GM18867 (cell line): ENCODE results near the gene MGAT5B.

Experiments used
- ATAC-seq: cut with Tn5 transposase; IDR thresholded peaks from one replicate; pipeline ENCODE4 v1.9.1; 2021; ENCODE audit warnings: mild to moderate bottlenecking, moderate library complexity; ENCODE audit not compliant: unreplicated experiment

Gene MGAT5B

GRCh38 chr17:76879254-76879653 is 11.1 kb downstream of the MGAT5B start:
- ATAC-seq: no peak

GRCh38 chr17:76879691-76880090 is 11.5 kb downstream of the MGAT5B start:
- ATAC-seq: no peak

DNA sequence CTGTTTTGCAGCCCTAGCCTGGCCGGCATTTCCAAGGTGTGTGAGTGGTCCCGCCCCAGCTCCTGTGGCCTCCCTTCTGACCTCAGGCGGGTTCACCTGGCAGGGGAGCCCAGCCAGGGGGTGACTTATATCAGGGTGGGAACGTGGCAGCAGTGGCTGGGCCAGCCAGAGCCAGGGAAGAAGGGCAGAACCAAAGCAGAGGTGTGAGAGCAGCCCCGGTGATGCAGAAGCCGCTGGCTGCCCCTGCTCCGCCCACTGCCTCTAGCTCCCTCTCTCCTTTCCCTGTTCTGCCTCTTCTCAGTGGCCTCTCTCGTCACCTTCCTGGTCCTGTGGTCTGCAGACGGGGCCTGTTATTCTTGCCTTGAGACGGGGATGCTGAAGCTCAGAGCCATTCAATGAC is 12.1 kb downstream of the MGAT5B start:
- no peak for ATAC-seq

DNA sequence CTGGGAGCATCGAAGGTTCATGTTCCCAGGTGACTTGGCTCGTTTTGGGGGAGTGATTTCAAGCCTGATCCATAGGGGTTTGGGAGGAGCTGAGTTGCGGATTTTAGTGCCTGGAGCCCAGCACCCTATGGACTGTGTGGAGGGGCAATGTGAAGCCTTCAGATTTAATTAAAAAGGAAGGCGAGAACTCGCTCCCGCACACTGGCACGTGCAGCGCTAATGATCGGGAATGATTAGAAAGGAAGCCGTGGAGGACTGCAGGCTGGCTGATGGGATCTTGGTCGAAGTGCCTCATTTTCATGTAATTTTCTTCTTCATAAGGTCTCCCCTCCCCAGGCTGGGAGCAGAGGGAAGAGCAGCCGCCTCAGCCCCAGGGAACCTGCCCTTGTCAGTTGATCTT is 12.8 kb downstream of the MGAT5B start:
- ATAC-seq: no peak

DNA sequence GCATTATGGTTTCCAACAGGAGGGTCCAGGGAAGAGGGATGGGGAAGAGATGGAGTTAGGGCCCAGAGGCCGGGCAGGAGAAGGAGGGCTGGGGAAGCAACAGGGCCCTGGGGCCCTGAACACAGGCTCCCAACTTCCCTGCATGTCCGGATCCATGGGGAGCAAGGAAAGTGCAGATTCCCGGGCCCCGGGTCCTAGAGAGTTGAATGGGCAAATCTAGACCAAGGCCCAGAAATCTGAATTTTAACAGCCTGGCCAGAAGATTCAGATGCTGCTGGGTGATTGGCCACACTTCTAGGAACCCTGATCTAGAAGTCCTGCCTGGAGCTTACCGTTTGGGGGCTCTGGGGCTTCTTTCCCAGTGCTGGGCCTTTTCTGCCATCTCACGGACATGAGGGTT is 13.2 kb downstream of the MGAT5B start:
- no peak for ATAC-seq

GRCh38 chr17:76881966-76882365 is 13.8 kb downstream of the MGAT5B start:
- ATAC-seq: no peak

DNA sequence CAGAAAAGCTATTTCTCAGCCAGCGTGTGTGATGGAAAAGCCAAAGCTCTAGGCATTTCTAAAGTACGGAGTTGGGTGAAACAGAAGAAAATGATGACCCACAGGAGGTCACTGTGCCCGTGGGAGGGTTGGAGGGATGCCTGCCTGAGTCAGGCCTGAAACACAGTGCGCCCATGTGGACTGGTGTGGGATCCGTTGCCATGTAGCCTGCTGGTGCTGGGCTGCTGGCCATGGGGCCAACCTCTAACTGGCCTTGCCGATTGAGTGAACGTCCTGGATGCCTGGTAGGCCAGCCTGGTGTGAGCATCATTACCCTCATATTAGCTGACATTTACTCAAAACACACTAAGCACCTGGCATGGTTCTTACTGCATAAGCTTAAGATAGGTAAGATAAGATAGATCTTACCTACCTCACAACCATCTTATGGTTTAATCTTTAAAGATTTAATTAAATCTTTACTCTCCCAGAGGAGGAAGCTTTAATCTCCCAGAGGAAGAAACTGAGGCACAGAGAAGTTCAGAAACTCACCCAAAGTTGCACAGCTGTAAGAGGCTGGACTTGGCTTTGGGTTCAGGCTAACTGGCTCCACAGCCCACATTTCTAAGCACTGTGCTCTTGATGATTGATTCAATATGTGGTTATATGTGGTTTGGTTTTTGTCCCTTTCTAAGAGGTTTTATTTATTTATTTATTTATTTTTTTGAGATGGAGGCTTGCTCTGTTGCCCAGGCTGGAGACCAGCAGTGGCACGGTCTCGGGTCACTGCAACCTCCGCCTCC is 15.7 kb downstream of the MGAT5B start:
- no peak for ATAC-seq

DNA sequence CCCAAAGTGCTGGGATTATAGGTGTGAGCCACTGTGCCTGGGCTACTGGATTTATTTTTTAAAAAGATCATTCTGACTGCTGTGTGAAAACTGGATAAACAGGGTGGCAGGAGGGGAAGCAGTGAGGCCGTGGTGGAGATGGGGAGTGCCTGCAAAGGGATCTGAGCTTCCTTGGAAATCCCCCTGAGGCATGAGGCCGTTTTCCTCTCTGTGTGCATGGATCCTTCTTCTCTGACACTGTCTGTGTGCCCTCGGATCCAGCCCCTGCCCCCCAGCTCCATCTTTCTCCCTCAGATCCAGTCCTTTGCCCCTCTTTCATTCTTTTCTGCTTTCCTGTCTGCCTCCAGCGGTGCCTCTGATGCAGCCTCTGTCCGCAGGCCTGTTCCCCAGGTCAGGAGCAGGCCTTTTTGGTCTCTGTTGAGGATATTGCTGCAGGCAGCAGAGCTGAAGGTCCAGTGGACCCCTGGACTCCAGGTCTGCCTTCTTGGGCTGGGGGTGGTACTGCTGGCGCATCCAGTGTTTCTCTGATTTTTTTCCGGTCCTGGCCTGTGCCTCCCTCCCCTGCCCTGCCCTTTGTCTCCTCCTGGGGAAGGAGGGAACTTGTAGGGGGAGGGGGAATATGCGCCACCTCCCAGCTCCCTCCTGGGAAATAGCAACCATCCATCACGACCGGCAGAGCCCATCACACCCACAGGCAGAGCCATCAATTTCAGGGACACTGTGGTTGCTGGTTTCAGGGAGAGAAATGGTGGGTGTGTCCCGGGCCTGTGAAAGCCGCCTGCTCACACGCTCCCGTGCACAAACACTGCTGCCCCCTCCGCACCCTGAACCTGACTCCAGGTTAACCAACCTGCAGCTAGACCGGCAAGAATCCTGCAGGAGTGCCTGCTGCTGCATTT is 17.0 kb downstream of the MGAT5B start:
- no peak for ATAC-seq

DNA sequence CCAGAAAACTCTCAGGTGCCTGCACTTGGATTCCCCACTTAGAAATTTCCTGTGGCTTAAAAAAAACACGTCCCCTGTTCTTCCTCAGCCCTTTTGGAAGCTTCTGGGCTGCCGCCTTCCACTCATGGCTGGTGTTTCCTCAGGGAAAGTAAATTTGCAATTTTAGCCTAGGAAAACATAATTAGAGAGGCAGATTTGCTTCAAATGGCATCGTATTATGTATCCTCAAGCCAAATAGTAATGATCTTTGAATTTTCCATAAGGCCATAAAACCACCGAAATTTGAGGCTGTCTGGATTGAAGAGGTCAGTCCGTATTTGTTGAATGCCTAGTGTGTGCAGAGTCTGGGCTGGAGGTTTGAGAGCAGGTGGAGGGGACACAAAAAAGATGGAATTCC is 17.7 kb downstream of the MGAT5B start:
- no peak for ATAC-seq

DNA sequence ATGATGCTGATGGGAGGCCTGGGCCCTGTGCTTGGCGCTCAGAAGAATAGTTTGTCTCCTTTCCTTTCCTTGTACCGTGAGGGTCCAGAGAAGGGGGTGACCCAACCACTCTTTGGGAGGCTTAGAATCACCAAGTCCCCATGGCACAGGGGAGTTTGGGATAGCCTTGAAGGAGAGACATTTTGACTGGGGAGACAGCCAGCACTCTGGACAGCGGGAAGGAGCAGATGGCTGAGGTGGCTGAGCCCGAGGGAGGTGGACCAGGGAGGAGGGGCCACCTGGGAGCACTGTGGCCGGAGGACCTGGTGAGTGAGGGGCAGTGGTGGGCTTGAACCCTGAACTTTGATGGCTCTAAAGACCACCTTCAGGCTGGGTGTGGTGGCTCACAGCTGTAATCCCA is 18.2 kb downstream of the MGAT5B start:
- ATAC-seq: no peak

DNA sequence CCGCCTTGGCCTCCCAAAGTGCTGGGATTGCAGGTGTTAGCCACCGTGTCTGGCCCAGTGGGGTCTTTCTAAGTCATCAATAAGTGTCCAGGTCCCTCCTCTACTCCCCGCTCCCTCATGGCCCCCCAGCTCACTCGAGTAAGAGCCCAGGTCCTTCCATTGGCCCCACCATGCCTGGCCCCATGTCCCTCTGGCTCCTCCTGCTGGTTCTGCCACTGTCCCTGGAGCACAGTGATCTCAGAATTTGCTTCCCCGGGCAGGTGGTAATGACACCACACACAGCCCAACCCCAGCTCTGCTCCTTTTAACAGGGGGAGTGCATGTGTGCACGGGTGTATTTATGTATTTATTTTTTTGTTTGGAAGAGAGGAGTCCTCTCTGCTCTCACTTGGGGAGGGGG is 19.6 kb downstream of the MGAT5B start:
- no peak for ATAC-seq

DNA sequence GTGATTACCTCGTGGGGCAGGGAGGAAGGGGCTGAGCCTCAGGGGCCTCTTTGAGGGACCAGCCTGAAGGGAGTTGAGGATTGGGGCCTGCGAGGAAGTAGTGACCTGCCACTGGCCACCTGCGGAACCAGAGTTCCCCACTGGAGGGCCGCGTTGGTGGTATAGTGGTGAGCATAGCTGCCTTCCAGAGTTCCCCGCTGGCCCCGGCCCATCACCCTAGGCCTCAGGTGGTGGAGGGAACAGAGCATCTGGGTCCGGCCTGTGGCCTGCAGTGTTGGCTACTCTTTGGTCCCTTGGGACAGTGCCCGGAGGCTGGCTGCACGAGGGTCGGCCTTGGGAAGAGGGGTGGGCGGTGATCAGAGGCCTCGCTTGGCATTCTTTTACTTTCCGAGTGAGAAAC is 20.5 kb downstream of the MGAT5B start:
- ATAC-seq: no peak

DNA sequence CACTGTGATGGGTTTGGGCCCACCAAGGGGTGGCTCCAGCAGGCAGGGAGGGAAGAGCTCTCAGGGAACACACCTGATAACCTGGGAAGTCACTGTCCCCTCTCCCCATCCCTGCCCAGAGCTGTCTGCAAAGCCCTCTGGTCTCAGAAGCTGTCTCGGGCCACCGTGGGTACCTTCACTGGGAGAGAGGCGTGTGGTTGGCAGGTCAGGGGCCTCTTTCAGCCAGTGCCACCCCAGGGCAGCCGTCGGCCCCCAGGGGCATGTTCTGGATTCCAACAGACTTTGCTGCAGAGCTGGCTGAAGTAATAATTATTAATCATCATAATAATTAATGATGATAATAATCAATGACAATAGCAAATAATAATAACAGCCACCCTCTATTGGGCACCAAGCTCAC is 21.1 kb downstream of the MGAT5B start:
- no peak for ATAC-seq

DNA sequence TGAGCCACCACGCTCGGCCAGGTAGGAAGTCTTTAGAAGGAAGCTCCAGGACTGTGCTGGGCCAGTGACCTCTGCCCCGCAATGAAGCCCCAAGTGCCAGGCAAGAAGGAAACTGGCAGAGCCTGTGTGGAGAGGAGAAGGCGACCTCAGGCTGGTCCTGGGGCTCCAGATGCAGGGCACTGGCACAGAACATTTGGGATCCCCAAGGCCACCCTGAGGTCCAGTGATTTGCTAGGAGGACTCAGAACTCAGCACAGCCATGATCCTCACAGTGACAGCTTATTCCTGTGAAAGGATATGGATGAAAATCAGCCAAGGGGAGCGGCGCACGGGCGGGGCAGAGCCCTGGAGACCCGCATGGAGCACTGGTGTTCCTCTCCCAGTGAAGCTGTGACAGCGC is 24.1 kb downstream of the MGAT5B start:
- ATAC-seq: no peak

GRCh38 chr17:76893623-76894334 is 25.6 kb downstream of the MGAT5B start:
- no peak for ATAC-seq

DNA sequence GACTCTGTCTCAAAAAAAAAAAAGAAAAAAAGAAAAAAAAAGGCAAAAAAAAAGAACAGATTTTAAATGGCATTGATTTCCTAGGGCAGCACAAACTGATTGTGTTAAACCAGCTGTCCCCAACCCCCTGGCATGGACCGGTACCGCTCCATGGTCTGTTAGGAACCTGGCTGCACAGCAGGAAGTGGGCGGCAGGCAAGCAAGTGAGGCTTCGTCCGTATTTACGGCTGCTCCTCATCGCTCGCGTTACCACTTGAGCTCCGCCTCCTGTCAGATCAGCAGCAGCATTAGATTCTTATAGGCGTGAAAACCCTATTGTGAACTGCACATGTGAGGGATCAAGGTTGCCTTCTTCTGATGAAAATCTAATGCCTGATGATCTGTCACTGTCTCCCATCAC is 26.6 kb downstream of the MGAT5B start:
- no peak for ATAC-seq

DNA sequence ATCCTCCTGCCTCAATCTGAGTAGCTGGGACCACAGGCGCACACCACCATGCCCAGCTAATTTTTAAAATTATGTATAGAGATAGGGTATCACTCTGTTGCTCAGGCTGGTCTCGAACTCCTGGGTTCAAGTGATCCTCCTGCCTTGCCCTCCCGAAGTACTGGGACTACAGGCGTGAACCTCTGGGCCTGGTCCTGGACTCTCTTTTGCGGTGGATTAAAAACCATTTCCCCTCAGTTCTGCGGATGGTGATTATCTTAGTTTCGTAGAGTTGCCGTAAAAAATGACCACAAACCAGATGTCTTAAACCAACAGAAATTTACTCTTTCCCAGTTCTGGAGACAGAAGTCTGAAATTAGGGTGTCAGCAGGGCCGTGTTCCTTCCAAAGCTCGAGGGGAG is 28.8 kb downstream of the MGAT5B start:
- ATAC-seq: no peak

- no peak for ATAC-seq
These were observed 31.2 kb downstream of the MGAT5B start for GRCh38 chr17:76899414-76899813.

DNA sequence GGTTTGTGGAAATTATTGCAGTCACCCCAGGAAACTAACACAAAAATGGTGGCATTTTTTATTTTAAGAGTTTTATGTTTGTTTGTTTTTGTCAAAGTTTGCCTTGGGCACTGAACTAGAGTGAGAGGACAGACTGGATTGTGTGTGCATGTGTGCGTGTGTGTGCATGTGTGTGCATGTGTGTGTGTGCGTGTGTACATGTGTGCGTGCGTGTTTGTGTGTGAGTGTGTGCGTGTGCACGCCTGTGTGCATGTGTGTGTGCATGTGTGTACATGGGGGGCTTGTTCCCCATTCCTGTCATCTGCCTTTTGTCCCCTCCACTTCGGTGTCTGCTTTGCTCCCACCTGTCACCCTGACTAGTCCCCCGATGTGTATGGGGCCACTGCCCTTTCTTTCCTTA is 32.5 kb downstream of the MGAT5B start:
- ATAC-seq: no peak

GRCh38 chr17:76901542-76902197 is 33.5 kb downstream of the MGAT5B start:
- ATAC-seq: no peak

GRCh38 chr17:76902476-76902875 is 34.3 kb downstream of the MGAT5B start:
- no peak for ATAC-seq
